NCI-H2171 (cell line): ENCODE results near the gene GRIK4.

Experiments
- DNase-seq: peaks from one replicate; lab custom pipeline; 2025; lab: John Stamatoyannopoulos, UW

GRIK4 gene

GRCh38 chr11:120635136-120635810 lies 123.7 kb downstream of the GRIK4 start:
- DNase-seq = no peak

GRCh38 chr11:120637131-120637530 lies 125.6 kb downstream of the GRIK4 start:
- DNase-seq = no peak

GRCh38 chr11:120642196-120642894 lies 130.8 kb downstream of the GRIK4 start:
- no peak for DNase-seq

GRCh38 chr11:120643284-120643683 lies 131.7 kb downstream of the GRIK4 start:
- no peak for DNase-seq

GRCh38 chr11:120645639-120646038 lies 134.1 kb downstream of the GRIK4 start:
- peak; percentile 38 for DNase-seq

GRCh38 chr11:120646206-120646605 lies 134.7 kb downstream of the GRIK4 start:
- DNase-seq = no peak

GRCh38 chr11:120647681-120648080 lies 136.1 kb downstream of the GRIK4 start:
- no peak for DNase-seq

- DNase-seq = no peak
These were observed 137.2 kb downstream of the GRIK4 start for GRCh38 chr11:120648771-120649170.

GRCh38 chr11:120649316-120649715 lies 137.8 kb downstream of the GRIK4 start:
- DNase-seq = no peak

- no peak for DNase-seq
These were observed 139.8 kb downstream of the GRIK4 start for GRCh38 chr11:120651396-120651795.

- DNase-seq = no peak
These were observed 140.3 kb downstream of the GRIK4 start for GRCh38 chr11:120651836-120652235.

GRCh38 chr11:120652705-120653335 lies 141.3 kb downstream of the GRIK4 start:
- no peak for DNase-seq

- DNase-seq = no peak
These were observed 144.0 kb downstream of the GRIK4 start for GRCh38 chr11:120655589-120655988.

- DNase-seq = no peak
These were observed 145.9 kb downstream of the GRIK4 start for GRCh38 chr11:120657306-120658070.

GRCh38 chr11:120658071-120658423 lies 146.5 kb downstream of the GRIK4 start:
- no peak for DNase-seq

GRCh38 chr11:120659076-120659475 lies 147.5 kb downstream of the GRIK4 start:
- DNase-seq = no peak

- no peak for DNase-seq
These were observed 148.5 kb downstream of the GRIK4 start for GRCh38 chr11:120660024-120660565.

- no peak for DNase-seq
These were observed 150.6 kb downstream of the GRIK4 start for GRCh38 chr11:120662071-120662676.

- DNase-seq = no peak
These were observed 151.6 kb downstream of the GRIK4 start for GRCh38 chr11:120663142-120663541.

- no peak for DNase-seq
These were observed 154.6 kb downstream of the GRIK4 start for GRCh38 chr11:120666121-120666639.

- no peak for DNase-seq
These were observed 155.7 kb downstream of the GRIK4 start for GRCh38 chr11:120667281-120667680.

GRCh38 chr11:120667934-120668333 lies 156.4 kb downstream of the GRIK4 start:
- no peak for DNase-seq
